Measurements from ENCODE around the gene COL5A3. TPM values are rescaled to one million over a fixed set of nuclear protein-coding genes. Genes with fewer than 3 reads are reported as not detected.

Gene COL5A3
- total RNA-seq, 4 donors from 2014 or later, result 41.3 to 102 (median 56.3) TPM

DNA sequence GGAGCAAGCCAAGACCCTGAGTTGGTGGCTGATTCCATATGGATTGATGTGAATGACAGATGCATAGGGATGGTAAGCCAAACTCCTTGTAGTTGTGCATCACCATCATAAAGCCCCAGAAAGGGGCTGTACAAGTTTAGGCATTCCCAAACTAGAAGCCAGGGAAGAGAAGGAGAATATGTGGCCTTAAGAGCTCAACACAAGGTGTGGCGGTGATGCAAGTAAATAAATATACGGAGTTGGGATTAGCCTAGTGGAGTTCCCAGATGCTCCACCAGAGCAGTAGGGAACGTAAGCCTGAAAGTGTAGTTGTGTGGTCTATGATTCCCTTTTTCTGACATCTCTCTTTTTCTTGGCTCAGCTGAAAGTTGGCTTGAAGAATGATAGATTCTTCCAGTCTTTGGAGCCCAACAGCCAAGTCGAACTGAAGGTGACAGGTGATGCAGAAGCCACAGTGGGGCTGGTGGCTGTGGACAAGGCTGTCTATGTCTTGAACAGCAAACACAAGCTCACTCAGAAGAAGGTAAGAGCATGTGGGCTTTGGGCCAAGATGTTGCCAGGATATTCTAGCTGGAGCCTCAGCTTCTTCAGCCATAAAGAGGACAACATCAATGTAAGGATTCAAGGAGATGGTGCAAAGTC is 33.1 kb upstream of the COL5A3 start:
- DNase-seq (ENCODE audit: low spot score in 2 of 2), result no peak
- H3K4me3 ChIP-seq, result no peak overlapping the region
- no peak overlapping the region for H3K27ac ChIP-seq
- no peak for TF ChIP-seq POLR2A (IDR thresholded peaks at IDR 0.05)
- TF ChIP-seq, protein P1, sequence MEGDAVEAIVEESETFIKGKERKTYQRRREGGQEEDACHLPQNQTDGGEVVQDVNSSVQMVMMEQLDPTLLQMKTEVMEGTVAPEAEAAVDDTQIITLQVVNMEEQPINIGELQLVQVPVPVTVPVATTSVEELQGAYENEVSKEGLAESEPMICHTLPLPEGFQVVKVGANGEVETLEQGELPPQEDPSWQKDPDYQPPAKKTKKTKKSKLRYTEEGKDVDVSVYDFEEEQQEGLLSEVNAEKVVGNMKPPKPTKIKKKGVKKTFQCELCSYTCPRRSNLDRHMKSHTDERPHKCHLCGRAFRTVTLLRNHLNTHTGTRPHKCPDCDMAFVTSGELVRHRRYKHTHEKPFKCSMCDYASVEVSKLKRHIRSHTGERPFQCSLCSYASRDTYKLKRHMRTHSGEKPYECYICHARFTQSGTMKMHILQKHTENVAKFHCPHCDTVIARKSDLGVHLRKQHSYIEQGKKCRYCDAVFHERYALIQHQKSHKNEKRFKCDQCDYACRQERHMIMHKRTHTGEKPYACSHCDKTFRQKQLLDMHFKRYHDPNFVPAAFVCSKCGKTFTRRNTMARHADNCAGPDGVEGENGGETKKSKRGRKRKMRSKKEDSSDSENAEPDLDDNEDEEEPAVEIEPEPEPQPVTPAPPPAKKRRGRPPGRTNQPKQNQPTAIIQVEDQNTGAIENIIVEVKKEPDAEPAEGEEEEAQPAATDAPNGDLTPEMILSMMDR (IDR thresholded peaks at IDR 0.05), result no peak
- TF ChIP-seq EP300 (IDR thresholded peaks at IDR 0.05), result no peak
- no peaks in the 10 kb centered on the region for H3K27me3 ChIP-seq
- H3K4me1 ChIP-seq, result no peaks in the 10 kb centered on the region
- no peaks in the 10 kb centered on the region for H3K36me3 ChIP-seq
- WGBS, 2 donors, result 67 to 75% methylated on average over 4 of the region's 4 CpGs
- H3K9me3 ChIP-seq, result peaks cover 3 to 70% (median 15%) of the 10 kb centered on the region in 4 donors

DNA sequence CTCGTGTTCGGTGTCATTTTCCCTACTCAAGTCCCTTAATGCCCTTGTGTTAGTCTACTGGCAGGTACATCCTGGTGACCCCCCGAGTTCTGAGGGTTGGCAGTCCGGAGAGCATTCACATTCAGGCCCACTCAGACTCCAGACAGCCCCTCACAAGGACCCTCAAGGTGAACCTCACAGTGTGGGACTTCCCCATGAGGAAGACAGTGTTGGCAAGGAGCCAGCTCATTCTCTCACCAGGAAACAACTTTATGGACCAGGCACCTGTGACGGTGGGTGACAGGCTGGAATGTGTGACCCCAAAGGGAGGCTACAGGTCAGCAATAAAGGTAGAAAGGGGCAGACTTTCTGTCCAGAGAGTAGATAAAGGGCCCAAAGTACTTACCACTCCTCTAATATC is 27.5 kb upstream of the COL5A3 start:
- Histone ChIP-seq H3K4me1 (peaks cover 0 to 11% (median 0%) of the 10 kb centered on the region in 4 donors), H3K4me3 (no peak overlapping the region), H3K36me3 (no peaks in the 10 kb centered on the region), H3K27ac (no peak overlapping the region), H3K9me3 (peaks cover 0 to 22% (median 5%) of the 10 kb centered on the region in 4 donors), H3K27me3 (peaks cover 0 to 26% of the 10 kb centered on the region in 2 donors)
- no peak for DNase-seq (ENCODE audit: low spot score in 2 of 2)
- WGBS, 2 donors, result 62 to 64% methylated on average over 5 of the region's 5 CpGs
- TF ChIP-seq, protein P1 (IDR thresholded peaks at IDR 0.05), result no peak
- TF ChIP-seq EP300 (IDR thresholded peaks at IDR 0.05) (no peak), POLR2A (IDR thresholded peaks at IDR 0.05) (no peak)

DNA sequence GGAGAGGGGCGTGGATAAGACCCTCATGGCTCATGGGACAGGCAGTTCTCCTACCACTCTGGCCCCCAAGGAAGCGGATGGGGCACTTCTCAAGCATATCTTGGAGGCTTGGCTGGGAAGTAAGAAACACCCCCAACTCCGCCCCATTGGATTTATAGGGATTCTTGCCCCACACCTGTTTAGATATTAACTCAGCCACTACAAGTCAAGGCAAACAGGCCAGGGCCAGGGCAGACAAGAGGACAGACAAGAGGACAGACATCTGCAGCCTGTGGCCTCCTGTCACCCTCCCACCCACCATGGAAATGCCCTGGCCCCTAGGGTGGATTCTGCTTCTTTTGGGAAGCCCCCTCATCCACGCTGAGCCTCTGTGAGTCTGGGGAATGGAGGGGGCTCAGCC is 27.1 kb upstream of the COL5A3 start:
- 69 to 75% methylated on average over 4 of the region's 4 CpGs for WGBS, 2 donors
- no peak for DNase-seq (ENCODE audit: low spot score in 2 of 2)
- no peak overlapping the region for H3K27ac ChIP-seq
- H3K27me3 ChIP-seq, result peaks cover 0 to 29% of the 10 kb centered on the region in 2 donors
- H3K4me1 ChIP-seq, result peaks cover 0 to 11% (median 0%) of the 10 kb centered on the region in 4 donors
- H3K4me3 ChIP-seq, result no peak overlapping the region
- TF ChIP-seq POLR2A (IDR thresholded peaks at IDR 0.05), result no peak
- no peak for TF ChIP-seq EP300 (IDR thresholded peaks at IDR 0.05)
- TF ChIP-seq, protein P1 (IDR thresholded peaks at IDR 0.05), result no peak
- H3K36me3 ChIP-seq, result no peaks in the 10 kb centered on the region
- H3K9me3 ChIP-seq, result peaks cover 0 to 18% (median 3%) of the 10 kb centered on the region in 4 donors

DNA sequence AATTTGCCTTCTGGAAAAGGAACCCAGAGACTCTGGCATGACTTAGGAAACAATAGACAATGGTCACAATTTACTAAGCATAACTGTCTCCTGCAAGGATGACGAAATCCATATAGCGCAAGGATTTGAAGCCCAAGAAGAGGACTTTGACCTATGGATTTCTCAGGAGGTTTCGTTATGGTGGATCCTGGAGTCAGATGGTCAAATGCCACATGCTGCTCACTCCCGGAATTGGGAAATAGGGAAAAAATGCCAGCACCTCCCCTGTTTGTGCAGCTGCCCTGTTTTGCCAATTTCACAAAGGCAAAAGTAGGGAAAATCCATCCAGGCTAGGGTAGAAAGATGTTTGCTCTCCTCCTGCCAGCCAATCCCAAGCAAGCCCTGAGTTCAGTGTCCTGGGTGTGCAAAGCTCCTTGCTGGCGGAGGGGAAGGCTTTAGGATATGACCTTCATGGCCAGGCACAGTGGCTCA is 26.3 kb upstream of the COL5A3 start:
- 30 to 42% methylated on average over 5 of the region's 5 CpGs for WGBS, 2 donors
- Histone ChIP-seq H3K4me1 (peaks cover 0 to 11% (median 0%) of the 10 kb centered on the region in 4 donors), H3K9me3 (peaks cover 0 to 11% (median 0%) of the 10 kb centered on the region in 4 donors), H3K27me3 (peaks cover 0 to 37% of the 10 kb centered on the region in 2 donors), H3K4me3 (no peak overlapping the region), H3K27ac (peak overlapping the region in 2 of 4 donors; percentile 50 to 58), H3K36me3 (no peaks in the 10 kb centered on the region)
- no peak for DNase-seq (ENCODE audit: low spot score in 2 of 2)
- TF ChIP-seq POLR2A (IDR thresholded peaks at IDR 0.05), result no peak
- TF ChIP-seq EP300 (IDR thresholded peaks at IDR 0.05), result no peak

DNA sequence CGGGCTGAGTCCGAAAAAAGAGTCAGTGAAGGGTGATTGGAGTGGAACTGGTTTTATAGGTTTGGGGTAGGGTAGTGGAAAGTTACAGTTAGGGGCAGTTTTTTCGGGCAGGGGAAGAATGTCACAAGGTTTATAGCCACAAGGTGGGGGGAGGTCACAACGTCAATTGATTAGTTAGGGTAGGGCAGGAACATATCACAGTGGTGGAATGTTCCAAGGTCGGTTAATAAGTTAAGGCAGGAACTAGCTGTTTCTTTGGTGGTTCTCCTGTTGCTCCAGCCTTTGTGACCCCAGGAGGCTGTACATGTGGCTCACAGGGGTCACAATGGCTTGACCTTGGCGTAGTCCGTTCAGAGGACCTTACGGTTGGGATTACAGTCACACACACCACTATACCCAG is 23.3 kb upstream of the COL5A3 start:
- Histone ChIP-seq H3K9me3 (no peaks in the 10 kb centered on the region), H3K27me3 (peaks cover 0 to 43% of the 10 kb centered on the region in 2 donors), H3K27ac (no peak overlapping the region), H3K36me3 (no peaks in the 10 kb centered on the region), H3K4me3 (no peak overlapping the region), H3K4me1 (peaks cover 0 to 11% (median 0%) of the 10 kb centered on the region in 4 donors)
- no peak for DNase-seq (ENCODE audit: low spot score in 2 of 2)
- whole genome bisulfite sequencing, 2 donors, result 65 to 76% methylated on average over 8 of the region's 8 CpGs
- no peak for TF ChIP-seq POLR2A (IDR thresholded peaks at IDR 0.05)
- TF ChIP-seq, protein P1 (IDR thresholded peaks at IDR 0.05), result no peak
- no peak for TF ChIP-seq EP300 (IDR thresholded peaks at IDR 0.05)
